H54 (cell line): ENCODE results near the gene BACH2.
"Not testable (repeated sequence)": the region's sequence is repeated elsewhere in the genome, so short reads cannot be mapped to it uniquely, and the experiment has no call there.

ENCODE experiments used
- DNase-seq: peaks from one replicate; pipeline ENCODE4 v3.0.0; 2011; ENCODE audit warnings: low spot score, mixed read lengths; ENCODE audit not compliant: insufficient read length
- FAIRE-seq: peaks from 3 replicates; lab custom pipeline; 2011; peaks lifted over from hg19 to GRCh38; lab: Jason Lieb, UNC
- POLR2A ChIP-seq: IDR thresholded peaks from 2 replicates; pipeline ENCODE4 v1.6.1; 2011; ENCODE audit warnings: low read depth, mild to moderate bottlenecking, low read length

The BACH2 gene

DNA sequence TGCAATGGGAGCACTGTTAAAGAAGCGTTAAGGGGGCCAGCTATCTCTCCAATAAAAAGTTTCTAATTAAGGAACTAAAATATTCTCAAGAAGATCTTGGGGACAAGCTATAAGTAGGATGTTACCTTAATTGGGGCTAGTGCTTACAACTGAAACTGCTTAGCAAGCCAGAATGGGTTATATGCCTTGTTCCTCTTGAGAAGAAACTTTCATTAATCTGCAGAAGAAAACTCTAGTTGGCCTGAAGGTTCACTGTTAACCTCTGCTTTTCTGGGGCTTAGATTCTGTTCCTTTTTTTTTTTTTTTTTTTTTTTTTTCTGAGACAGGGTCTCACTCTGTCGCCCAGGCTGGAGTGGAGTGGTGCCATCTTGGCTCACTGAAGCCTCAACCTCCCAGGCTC lies 82.2 kb downstream of the BACH2 start:
- no peak for FAIRE-seq
- no peak for DNase-seq
- no peak for TF ChIP-seq POLR2A

DNA sequence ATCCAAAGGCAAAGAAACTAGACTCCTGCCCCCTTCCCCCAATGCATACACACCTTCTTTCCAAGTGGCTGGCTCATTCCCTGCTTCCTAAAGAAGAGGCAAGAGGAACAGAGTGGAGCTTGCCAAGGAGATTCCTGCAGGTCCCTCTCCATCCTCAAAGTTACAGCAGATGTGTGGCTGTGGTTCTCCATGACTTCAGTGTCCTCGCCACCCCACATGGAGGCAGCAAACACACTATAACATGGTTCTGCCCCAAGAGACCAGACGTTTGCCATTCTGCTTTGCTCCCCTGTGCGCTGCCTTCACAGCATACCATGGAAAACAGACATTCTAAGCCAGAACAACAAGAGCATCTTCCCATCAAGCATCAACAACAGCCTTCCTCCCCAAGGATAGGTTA lies 84.4 kb downstream of the BACH2 start:
- TF ChIP-seq POLR2A = no peak
- DNase-seq = no peak
- no peak for FAIRE-seq

DNA sequence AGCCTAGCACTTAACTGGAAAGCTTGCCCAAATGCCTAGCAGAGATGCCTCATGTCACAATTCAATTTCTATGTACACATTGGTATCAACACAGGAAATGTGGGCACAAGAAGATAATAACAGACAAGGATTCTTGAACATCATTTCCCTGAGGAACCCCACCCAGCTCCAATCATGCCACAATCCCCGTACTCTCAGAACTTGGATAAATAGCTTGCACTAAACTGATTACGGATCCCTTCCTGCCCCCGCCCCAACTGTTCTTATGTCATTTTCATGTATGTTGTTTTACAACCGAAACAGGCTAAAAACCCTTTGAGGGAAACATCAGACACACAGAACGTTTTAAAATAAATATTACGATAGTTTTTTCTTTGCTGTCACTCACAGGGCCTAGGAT lies 87.1 kb downstream of the BACH2 start:
- DNase-seq = no peak

DNA sequence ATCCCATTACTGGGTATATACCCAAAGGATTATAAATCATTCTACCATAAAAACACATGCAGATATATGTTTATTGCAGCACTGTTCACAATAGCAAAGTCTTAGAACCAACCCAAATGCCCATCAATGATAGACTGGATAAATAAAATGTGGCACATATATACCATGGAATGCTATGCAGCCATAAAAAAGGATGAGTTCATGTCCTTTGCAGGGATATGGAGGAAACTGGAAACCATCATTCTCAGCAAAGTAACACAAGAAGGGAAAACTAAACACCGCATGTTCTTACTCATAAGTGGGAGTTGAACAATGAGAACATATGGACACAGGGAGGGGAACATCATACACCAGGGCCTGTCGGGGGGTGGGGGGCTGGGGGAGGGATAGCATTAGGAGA lies 88.0 kb downstream of the BACH2 start:
- FAIRE-seq, DNase-seq: not testable (repeated sequence)

More for the DNA sequence above, 87.1 kb downstream of the BACH2 start:
- no peak for TF ChIP-seq POLR2A
- FAIRE-seq = no peak

DNA sequence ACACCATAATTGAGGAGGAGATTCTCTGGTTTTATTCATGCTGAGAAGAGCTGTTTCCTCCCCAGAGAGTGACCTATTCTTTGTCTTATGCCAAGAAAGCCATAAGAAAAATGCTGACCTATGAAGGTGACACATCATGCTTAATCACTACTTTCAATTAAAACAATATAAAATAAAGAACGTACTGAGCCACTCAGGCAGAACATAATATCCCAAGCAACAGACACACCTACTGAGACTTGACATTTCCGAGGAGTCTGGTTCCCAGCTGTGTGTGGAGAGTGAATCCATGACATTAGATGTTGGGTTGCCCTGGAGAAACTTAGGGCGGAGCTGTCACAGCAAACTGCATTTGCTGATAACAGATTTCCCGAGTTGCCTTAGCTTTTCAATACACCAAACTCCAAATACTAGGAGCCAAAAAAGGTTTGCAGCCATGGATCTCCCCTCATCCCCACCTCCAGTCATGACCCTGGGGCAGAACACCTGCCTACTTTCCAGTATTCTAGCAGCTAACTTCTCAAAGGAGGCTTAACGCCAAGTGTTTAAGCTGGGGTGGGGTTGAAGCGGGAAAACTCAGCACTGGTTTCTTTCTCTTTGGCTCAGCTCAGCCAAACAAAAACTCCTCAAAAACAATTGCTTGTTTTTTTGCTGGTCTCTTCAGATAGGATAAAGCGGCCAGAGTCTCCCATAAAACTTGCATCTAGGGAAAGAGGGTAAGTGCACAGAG lies 92.2 kb downstream of the BACH2 start:
- no peak for TF ChIP-seq POLR2A
- no peak for FAIRE-seq
- no peak for DNase-seq

DNA sequence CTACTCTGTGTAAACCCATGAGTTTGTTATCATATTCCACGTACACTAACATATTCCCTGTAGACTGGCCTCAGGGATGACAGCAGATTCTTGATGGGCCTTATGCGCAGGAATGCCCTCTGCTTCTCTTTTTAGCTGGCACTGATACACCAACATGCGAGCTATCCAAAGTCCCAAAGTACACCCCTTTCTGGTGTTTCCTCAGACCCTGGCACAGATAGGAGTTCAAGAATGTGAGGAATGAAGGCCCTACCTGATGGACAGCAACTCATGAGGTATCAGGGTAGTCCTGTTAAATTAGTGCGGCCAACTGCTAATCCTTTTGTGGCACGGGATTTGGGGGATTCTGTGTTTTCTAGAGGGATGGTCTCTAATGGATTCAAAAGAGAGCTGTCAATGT lies 93.0 kb downstream of the BACH2 start:
- DNase-seq = no peak
- TF ChIP-seq POLR2A = no peak
- FAIRE-seq = no peak

DNA sequence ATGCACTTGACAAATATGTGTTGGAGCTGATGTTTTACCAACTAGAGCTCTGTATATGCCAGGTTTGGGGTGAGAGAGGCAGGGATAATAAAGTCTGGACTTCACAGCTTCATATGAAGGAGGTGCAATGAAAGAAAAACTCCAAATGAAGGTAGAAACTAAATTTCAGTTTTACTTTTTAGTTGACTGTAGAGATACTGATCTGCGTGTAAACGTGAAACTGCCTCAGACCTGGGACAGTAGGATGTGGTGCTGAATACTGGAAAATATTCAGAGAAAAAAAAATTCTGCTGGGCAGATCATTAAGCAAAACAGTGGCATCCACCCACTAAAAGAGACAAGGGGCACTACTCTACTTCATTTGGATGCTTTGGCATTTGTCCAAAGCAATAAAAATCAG lies 94.5 kb downstream of the BACH2 start:
- FAIRE-seq (no peak), DNase-seq (no peak)
- TF ChIP-seq POLR2A = no peak

DNA sequence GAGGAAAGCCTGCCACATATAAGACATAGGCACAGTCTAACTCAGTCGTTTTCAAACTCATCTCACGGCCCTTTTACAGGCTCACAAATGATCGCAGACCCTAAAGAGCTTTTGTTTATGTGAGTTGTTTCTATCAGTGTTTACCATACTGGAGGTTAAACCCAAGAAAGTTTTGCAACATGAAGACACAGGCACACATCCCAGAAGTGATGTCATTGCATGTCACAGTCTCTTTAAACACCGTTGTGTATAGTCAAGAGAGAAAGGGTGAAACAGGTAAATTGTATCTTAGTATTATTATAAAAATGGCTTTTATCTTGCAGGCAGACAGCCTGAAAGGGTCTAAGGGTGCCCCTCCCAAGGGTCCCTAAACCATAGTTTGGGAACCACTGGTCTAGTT lies 96.7 kb downstream of the BACH2 start:
- no peak for DNase-seq
- TF ChIP-seq POLR2A = no peak
- FAIRE-seq = no peak

DNA sequence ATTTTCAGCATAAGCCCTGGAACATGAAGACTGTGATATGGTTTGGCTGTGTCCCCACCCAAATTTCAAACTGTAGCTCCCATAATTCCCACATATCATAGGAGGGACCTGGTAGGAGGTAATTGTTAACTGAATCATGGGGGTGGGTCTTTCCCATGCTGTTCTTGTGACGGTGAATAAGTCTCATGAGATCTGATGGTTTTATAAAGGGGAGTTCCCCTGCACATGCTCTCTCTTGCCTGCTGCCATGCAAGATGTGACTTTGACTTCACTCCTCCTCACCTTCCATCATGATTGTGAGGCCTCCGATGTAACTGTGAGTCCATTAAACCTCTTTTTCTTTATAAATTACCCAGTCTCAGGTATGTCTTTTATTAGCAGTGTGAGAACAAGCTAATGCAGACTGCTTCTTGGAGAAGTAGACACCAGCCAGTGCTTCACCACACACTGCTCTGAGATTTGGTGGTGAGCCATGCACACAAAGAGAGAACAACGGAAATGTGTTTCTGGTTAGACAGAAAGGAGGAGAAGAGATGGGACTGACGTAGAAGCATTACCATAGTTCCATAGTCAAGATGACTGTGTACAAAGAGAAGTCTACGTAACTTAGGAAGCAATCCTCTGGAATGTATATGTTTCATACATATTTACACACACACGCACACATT lies 97.8 kb downstream of the BACH2 start:
- FAIRE-seq (no peak), DNase-seq (no peak)
- TF ChIP-seq POLR2A = no peak

DNA sequence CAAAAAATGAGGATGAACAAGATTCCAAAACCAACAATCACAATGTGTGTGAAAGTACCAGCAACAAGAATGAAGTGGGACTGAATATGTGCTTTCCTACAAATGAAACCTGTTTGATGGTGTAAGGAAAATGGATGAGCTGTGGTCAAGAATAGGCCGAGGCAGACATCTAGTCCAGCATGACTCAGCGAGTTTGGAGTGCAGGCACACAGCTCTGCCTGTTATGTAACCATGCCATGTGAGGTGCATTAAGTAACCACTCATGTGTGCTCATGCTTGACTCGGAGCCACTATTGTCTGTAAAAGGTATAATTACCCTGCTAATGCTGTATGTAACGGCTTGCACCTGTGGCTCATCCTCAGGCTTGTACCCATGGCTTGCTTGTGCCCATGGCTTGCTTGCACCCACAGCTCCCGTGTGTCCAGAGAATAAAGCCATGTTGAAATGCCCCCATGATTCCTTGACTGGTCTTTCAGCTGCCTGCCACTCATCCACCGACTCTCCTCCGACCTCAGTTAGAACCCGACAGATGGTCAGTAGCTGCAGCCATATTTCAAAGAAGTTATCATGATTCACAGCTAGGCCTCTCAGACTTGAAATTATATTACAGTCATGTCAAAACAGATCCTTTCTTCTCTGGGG lies 98.7 kb downstream of the BACH2 start:
- DNase-seq = no peak
- no peak for TF ChIP-seq POLR2A
- FAIRE-seq = no peak

DNA sequence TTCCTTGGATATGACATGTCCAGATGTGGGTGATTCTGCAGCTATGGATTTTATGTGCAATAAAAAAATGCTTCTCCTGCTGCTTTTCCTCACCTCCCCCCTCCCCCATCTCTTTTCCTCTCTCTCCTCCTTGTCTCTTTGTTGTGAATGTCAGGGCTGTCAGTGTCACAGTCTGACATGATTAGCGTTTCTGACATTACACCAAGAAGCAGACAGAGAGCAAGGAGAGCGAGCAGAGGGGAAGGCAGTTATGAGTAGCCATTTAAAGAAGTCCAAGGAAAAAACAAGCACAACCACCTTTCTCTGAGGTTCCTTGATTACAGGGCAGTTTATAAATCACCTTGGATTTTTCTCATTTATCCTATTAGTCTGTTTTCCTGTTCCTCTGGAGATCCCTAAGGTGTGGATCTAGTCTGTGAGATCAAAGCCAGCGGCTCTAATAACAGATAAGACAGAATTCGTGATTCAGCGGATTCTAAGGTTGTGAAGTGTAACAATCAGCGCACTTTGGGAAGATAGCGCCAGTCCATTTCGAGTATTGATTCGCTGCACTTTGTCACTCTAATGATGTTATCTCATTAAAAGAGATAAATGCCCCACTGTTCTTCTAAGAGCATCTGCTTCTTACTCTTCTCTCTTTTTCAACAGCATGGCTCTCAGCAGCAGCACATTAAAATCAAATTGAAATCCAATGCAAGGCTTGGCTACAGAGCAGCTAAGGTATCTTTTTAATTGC lies 101.4 kb downstream of the BACH2 start:
- TF ChIP-seq POLR2A = no peak
- FAIRE-seq (no peak), DNase-seq (no peak)

DNA sequence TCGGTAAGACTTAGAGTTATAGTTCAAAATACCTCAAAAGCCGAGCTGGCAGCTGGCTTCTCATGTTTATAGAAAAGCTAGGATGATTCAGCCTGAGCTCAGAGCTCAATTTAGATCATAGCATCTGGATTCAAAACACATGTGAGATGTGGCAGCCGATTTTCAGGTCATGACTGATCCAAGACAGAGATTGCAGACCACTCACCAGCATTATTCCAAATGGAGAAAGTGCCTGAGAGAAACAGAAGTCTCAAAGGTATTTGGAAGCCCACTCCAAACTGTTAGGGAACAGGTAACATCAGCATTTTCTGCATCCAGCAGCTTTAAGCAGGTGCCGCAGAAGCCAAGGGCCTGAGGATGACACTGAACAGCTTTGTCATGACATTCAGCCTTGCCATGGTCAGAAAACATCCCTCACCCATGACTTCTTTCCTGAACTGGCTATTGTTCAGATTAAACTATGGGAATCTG lies 102.2 kb downstream of the BACH2 start:
- no peak for TF ChIP-seq POLR2A
- DNase-seq (no peak), FAIRE-seq (no peak)

DNA sequence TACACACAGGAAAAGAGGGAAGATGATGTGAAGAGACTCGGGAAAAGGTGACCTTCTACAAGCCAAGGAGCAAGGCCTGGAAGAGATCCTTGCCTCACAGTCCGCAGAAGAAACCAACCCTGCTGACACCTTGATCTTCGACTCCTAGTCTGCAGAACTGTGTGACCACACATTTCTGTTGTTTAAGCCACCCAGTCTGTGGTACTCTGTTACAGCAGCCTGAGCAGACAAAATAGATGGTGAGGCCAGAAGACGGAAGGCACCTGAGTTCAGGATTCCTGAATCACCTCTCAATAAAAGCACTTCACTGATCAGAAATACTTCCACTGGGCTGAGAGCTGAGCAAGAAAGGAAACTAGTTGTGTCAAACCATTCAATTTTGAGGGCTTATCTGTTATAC lies 103.3 kb downstream of the BACH2 start:
- DNase-seq = no peak
- TF ChIP-seq POLR2A = no peak
- no peak for FAIRE-seq

DNA sequence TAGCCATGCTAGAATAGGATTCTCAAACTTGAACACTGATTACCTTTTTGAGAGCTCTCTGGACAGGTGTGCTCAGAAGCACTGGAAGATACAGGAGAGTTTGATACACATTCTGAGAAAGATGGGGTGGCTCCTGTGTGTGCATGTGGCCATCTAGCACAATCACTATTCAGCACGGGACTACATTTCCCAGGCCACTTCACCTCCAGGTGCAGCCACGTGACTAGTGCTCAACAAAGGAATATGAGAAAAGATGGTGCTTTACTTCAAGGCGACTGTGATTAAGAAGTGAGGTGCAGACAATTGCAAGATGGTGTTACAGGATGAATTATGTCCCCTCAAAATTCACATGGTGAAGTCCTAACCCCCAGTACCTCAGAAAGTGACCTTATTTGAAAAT lies 103.8 kb downstream of the BACH2 start:
- FAIRE-seq (no peak), DNase-seq (no peak)
- no peak for TF ChIP-seq POLR2A
